Omental fat pad (tissue), 4 donors: Measurements from ENCODE around the gene CNTN6. TPM values are rescaled to one million over a fixed set of nuclear protein-coding genes. Genes with fewer than 3 reads are reported as not detected.

Experiments
- ATAC-seq: fragments of 150-250 bp; one replicate; pipeline ENCODE4 v1.9.1; 2016; ENCODE audit warnings: mild to moderate bottlenecking, moderate library complexity; ENCODE audit not compliant: low FRiP score
- DNase-seq: peaks from one replicate; pipeline ENCODE4 v3.0.0-alpha.2; 2019; ENCODE audit warnings: low spot score
- small RNA-seq: library from RNA; depleted of rRNA; stranded (forward); fragments of <200 nt; gene quantifications from one replicate; pipeline ENCODE3, GENCODE V24; 2016
- total RNA-seq, 4 donors: library from RNA; depleted of rRNA; stranded (reverse); fragments of >200 nt; gene quantifications; one replicate each; pipeline ENCODE4 v1.1.0, GENCODE V29; 2016
- TF ChIP-seq, protein P1 (sequence below), 3 donors: fragments of 450-650 bp; IDR thresholded peaks; one replicate each; pipeline ENCODE4 v1.5.1; 2016 to 2017; ENCODE audit warnings: antibody characterized with exemption in 3 of 3, mild to moderate bottlenecking in 3 of 3, moderate library complexity in 2 of 3

CNTN6 gene
- total RNA-seq, 4 donors from 2014 or later: 1.0 TPM; not detected in 3

DNA sequence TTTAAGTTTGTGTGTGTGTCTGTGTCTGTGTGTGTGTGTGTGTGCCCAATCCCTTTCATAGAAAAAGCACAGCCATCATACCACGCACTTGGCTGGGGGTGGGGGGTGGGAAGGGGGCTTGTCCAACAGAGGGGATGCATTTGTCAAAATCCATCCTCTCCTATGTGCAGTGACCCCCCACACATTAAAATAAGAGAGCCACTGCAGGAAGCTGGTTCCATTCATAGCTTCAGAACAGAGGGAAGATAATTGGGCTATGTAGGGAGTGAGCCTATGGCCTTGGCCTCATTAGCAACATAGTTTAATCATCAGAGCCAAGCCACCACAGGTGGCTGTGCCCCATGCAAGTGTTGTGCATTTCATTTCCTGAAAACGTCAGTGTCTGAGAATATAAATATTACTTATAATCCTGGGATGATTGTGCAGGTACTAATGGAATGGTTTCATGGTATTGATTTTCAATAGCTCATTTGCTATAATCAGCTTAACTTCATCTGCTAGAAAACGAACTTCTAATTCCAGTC, 330.8 kb downstream of the CNTN6 start:
- DNase-seq (no peak), ATAC-seq (no peak)
- TF ChIP-seq, protein P1, sequence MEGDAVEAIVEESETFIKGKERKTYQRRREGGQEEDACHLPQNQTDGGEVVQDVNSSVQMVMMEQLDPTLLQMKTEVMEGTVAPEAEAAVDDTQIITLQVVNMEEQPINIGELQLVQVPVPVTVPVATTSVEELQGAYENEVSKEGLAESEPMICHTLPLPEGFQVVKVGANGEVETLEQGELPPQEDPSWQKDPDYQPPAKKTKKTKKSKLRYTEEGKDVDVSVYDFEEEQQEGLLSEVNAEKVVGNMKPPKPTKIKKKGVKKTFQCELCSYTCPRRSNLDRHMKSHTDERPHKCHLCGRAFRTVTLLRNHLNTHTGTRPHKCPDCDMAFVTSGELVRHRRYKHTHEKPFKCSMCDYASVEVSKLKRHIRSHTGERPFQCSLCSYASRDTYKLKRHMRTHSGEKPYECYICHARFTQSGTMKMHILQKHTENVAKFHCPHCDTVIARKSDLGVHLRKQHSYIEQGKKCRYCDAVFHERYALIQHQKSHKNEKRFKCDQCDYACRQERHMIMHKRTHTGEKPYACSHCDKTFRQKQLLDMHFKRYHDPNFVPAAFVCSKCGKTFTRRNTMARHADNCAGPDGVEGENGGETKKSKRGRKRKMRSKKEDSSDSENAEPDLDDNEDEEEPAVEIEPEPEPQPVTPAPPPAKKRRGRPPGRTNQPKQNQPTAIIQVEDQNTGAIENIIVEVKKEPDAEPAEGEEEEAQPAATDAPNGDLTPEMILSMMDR (IDR thresholded peaks at IDR 0.05): no peak

DNA sequence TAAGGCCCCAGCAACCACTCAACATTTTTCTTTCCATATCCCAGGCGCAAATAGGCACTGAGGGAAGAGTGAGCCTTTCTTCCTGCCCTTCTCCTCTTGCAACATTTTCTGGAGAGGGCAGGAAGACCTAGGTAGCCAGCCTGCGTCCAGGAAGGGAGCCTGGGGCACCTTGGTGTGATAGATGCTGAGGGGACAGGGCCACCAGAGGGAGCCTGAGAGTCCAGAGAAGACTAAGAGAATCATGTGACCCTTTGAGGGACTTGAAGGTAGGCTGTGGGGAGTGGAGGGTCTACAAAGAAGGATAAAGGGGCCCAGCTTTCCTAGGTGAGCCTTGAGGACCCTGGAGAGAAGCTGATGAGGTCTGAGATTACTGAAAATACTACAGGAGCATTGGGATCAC, 346.6 kb downstream of the CNTN6 start:
- DNase-seq (no peak), ATAC-seq (no peak)
- TF ChIP-seq, protein P1 (IDR thresholded peaks at IDR 0.05): no peak

DNA sequence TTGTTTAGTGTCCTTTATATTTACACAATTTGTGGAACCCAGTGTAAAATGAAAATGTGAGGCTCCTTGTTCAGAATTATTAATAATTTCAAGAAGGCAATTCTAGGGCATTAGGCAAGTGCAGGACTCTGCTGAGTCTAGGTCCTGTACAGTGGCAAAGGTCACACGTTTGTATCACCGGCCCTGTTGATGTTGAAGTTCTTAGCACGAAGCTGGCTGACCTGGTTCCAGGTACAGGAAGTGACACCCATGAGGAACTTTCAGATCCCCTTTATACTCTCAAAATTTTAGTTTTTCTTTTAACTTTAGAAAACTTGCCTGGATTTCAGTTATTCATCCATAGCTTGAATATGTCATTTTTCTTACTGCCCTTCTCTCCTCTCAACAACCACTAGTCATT, 349.4 kb downstream of the CNTN6 start:
- ATAC-seq (no peak), DNase-seq (no peak)
- TF ChIP-seq, protein P1 (IDR thresholded peaks at IDR 0.05): no peak

DNA sequence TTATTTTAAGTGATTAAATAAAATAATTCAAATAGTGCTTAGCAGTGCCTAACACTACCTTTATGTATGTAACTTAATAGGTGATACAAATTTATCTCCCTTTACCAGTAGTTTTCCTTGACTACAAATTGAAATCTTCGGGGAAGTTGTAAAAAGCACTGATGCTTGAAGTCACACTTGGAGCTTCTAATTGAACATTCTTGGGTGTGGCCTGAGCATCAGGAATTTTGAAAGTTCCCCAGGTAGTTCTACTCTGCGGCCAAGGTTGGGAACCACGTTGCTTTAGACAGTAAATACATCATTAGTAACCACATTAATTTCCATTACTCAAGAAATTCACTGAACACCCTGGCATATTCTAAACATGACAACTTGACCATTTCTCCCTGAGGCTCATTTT, 351.4 kb downstream of the CNTN6 start:
- no peak for DNase-seq
- TF ChIP-seq, protein P1 (IDR thresholded peaks at IDR 0.05): no peak
- no peak for ATAC-seq

DNA sequence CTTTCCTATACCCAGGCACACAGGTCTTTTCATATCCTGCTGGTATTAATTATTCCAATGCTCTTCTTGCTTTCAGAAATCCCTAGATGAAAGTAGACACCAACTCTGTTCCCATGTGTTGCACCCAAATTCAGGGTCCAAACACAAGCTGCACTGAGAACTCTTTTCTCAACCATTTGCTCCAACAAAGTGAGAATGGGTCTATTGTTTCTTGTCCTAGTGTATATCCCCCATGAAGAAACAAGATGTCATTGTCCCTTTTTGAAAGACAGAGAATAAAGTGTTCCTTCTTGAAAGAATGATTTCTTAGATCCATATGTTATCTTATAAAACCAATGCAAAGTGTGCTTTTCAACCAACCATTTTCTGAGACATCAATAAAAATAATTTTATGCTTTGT, 353.7 kb downstream of the CNTN6 start:
- DNase-seq (no peak), ATAC-seq (no peak)
- TF ChIP-seq, protein P1 (IDR thresholded peaks at IDR 0.05): no peak

DNA sequence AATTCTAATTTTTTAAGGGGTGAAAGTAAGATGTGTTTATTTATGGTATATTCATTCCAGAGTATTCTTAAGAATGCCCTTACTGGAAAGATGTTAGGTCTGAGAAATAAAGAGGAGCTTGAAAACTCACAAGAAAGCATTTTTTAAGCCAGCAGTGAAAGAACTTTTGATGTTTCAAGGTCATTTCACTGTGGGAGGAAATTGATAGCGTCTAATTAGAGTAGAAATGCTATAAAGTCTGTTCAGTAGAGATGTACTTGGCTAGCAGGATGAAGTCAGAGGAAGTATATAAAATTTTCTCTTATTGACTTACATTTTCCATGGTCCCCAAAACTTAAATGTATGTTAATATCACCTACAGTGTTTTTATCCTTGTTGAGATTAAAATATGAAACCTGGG, 354.6 kb downstream of the CNTN6 start:
- ATAC-seq (no peak), DNase-seq (no peak)
- TF ChIP-seq, protein P1 (IDR thresholded peaks at IDR 0.05): no peak

DNA sequence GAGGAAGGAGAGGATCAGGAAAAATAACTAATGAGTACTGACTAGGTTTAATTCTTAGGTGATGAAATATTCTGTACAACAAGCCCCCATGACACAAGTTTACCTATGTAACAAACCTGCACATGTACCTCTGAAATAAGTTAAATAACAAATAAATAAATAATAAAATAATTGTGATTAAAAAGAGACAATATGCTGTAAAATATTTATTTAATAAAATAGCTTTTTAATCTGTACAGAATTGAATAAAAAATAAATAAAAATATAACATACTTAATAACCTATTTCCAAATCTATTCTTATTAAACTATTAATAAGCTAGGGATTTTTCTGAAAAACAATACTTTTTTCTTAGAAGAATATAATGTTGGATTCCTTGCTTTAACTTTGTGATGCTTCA, 355.6 kb downstream of the CNTN6 start:
- TF ChIP-seq, protein P1 (IDR thresholded peaks at IDR 0.05): no peak
- no peak for ATAC-seq
- DNase-seq: no peak

Small RNA genes within 50 kb of the gene (small RNA-seq; reads per million reads assigned to genes)
- gene CRB3P1 (not detected), gene RN7SL120P (not detected)
